Activated CD8-positive, alpha-beta memory T cell treated with anti-CD3 and anti-CD28 coated beads for 1 hour (primary cell): ENCODE data around the gene ZNF529.

Source experiments
- DNase-seq, 2 donors: peaks; one replicate each; pipeline ENCODE4 v3.0.0-alpha.2; 2020; ENCODE audit warnings: low read depth in 1 of 2; ENCODE audit errors: extremely low read depth in 1 of 2

Gene ZNF529

DNA sequence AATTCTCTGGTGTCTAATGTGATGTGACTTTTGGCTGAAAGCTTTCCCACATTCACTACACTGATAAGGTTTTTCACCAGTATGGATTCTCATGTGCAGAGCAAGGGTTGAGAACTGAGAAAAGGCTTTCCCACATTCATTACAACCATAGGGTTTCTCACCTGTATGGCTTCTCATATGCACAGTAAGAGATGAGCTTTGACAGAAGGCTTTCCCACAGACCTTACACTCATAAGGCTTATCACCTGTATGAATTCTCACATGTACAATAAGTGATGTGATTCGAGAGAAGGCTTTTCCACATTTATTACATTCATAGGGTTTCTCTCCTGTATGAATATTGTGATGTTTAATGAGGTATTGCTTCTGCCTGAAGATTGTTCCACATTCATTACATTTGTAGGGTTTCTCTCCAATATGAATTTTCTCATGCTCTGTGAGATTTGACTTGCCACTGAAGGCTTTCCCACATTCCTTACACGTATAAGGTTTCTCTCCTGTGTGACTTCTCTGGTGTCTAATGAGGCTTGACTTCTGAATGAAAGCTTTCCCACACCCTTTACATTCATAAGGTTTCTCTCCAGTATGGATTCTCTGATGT lies 59.0 kb downstream of the ZNF529 start:
- no peak for DNase-seq

- no peak for DNase-seq
These were observed 64.8 kb downstream of the ZNF529 start for GRCh38 chr19:36508325-36508724.

DNA sequence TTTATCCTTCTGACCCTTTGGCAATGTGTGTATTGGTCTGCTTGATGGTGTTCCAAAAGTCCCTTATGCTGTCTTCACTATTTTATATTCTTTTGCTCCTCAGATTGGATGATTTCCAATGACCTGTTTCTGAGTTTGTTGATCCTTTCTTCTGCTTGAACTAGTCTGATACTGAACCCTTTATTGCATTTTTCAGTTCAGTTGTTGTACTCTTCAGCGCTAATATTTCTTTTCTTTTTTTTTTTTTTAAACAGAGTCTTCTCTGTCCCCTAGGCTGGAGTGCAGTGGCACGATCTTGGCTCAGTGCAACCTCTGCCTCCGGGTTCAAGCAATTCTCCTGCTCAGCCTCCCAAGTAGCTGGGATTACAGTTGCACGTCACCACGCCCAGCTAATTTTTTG lies 71.1 kb downstream of the ZNF529 start:
- DNase-seq, result no peak

DNA sequence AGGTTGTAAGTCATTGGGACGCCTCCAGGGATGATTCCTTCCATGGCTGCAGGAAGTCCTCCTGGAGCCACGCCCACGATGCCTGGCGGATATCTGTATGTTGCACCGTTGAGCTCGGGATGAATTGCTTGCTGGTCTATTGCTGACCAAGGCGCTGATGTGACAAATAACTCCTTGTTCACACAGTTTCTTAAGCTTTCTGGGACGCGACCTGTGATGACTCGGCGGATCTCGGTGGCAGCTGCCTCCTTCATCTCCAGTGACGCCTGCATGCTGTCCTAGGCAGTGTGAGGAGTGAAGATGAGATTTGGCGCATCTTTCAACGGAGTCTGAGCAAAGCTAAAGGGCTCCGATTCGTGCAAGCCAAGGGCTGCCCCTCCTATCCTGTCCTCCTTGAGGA lies 76.1 kb downstream of the ZNF529 start:
- DNase-seq, result no peak
